NCI-H82 treated with DMSO at 0.1 percent for 48 hours (cell line): ENCODE measurements around the gene PRKAR1A.
"Not testable (repeated sequence)": the region's sequence is repeated elsewhere in the genome, so short reads cannot be mapped to it uniquely, and the experiment has no call there.

Source experiments
- DNase-seq: peaks from one replicate; lab custom pipeline; 2025; ENCODE audit not compliant: unreplicated experiment; lab: John Stamatoyannopoulos, UW

The PRKAR1A gene

DNA sequence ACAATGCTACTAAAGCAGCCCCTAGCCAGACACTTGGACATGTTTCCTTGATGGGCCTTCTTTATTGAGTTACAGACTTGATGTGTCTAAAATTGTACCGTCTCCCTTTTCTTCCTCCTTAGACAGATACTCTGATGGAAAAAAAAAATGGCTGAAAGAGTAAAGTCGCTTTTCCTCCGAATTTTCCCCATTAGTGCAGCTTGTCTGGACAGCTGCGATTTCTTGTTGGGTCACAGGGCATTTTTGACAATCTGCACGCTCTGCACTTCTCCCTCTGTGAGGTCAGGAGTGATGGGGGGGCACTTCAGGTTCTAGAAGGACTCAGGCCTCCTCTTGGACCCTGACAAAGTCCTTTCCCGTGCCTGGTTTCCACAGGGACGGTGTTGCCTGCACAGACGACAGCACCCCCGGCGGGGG is 968 bp upstream of the PRKAR1A start:
- no peak for DNase-seq

DNA sequence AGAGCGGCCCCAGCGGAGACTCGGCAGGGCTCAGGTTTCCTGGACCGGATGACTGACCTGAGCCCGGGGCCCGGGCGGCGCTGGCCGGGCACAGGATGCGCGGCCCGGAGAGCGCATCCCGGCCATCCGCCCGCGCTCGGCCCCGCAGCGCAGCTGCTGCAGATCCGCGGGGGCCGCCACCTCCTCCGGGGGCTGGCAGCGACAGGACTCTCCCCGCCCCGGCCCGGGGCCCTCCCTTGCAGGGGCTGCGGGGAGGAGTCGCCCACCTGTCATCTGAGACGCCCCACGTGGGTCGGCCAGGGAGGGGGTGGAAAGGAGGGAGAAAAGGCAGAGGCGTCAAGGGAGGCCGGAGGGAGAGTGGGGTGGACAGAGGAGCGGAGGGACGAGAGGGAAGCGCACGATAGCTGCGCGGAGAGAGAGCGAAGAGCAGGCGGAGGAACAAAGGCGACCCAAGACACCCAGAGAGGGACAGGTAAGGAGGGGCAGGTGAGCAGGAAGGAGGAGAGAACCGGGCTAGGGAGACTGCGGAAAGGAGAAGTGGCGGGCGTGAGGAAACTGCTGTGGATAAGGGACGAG is 471 bp upstream of the PRKAR1A start:
- peak; percentile 64 for DNase-seq

DNA sequence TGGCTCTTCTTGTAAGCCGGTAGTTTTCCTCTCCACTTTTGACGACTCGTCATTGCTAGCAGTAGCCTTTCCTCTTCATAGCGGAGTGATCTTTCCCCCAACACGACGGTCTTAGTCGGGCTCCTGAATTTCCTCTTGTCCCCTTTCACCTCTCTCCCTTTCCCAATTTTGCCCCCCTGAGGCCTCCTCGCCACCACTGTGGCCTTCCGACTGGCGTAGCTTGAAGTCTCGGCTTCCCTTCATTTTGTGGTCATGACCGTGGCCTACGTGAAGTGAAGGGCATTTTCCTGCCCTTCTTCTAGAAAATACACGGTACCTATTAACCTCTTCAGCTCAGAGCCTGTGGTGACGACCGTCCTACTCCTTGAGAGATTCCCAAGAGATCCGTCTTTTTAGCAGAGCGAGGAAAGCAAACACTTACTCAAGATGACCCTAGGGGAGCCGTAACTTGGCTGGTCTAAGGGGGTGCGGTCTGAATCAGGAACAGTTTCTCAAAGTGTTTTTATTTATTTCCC is 787 bp downstream of the PRKAR1A start:
- peak; percentile 7 for DNase-seq

DNA sequence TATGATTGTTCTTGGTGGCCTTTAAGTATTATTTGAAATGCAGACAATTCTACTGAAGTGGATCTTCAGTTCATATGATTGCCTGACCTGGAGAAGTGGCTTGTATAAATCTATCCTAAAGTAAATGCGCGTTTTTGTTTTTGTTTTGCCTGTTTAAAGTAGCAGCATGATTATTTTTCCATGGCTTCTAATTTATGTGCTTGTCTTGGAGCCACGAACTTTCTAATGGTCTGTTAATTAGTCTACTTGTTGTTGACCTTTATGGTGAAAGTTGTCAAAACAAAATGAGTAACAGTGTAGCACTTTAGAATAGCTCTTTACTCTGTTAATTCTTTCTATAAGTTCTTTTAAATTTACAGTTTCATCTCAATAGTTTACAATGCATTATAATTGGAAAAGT is 1.7 kb downstream of the PRKAR1A start:
- no peak for DNase-seq

DNA sequence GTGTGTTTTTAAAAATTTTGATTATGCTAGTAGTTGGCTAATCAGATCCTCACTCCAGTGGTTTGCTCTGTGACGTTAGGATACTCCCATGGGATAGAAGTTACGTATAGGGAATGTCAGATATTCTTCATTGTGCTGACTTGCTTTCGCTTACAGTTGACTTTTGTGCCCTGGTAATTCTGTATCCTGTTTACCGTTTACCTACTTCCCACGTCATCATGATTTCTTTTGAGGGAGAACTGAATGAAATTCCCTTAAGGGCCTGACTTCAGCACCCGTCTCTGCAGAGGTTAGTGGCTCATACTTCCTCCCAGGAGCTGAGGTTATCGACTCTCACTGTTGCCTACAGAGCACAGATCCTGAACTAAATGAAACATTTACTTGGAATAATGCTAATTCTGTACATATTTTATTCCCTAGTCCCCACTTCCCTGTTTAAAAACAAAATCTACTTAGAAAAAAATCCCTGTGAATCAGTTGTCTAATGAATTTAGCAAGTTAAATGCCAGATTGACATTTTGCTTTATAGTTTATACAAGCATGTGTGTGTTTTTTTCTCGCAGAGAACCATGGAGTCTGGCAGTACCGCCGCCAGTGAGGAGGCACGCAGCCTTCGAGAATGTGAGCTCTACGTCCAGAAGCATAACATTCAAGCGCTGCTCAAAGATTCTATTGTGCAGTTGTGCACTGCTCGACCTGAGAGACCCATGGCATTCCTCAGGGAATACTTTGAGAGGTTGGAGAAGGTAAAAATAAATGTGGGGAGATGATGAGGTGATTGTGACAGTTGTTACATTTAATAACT is 2.8 kb downstream of the PRKAR1A start:
- no peak for DNase-seq

DNA sequence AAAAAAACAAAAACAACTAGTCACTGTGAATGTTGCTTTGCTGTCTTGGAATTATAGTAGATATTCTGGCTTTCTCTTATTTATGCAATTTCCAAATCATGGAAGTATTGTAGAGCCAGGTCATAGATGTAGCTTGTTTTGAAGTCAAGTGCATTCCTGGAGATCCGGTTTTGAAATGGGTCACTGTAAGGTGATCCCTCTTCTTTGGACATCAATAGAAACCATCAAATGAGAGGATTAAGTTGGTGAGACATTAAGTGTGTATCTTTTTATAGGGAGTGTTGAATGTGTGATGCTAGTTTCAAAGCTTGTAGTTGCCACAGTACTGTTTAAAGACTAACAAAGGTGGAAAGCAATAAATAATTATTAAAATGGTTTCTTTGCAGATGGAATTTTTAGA is 4.5 kb downstream of the PRKAR1A start:
- DNase-seq: no peak

DNA sequence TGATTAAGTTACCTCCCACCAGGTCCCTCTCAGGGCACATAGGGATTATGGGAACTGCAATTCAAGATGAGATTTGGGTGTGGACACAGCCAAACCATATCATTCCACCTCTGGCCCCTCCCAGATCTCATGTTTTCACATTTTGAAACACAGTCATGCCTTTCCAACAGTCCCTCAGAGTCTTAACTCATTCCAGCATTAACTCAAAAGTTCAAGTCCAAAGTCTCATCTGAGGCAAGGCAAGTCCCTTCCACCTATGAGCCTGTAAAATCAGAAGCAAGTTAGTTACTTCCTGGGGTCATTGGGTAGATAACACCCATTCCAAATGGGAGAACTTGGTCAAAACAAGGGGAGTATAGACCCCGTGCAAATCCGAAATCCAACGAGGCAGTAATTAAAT is 5.4 kb downstream of the PRKAR1A start:
- DNase-seq: not testable (repeated sequence)

DNA sequence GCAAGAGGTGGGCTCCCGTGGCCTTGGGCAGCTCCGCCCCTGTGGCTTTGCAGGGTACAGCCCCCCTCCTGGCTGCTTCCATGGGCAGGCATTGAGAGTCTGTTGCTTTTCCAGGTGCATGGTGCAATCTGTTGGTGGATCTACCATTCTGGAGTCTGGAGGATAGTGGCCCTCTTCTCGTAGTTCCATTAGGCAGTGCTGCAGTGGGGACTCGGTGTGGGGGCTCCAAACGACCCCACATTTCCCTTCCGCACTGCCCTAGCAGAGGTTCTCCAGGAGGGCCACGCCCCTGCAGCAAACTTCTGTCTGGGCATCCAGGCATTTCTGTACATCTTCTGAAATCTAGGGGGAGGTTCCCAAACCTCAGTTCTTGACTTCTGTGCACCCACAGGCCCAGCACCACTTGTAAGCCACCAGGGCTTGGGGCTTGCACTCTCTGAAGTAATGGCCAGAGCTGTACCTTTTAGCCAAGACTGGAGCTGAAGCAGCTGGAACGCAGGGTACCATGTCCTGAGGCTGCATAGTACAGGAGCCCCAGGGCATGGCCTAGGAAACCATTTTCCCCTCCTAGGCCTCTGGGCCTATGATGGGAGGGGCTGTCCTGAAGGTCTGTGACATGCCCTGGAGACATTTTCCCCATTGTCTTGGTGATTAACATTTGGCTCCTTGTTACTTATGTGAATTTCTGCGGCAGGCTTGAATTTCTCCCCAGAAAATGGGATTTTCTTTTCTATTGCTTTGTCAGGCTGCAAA is 6.0 kb downstream of the PRKAR1A start:
- DNase-seq: no peak

DNA sequence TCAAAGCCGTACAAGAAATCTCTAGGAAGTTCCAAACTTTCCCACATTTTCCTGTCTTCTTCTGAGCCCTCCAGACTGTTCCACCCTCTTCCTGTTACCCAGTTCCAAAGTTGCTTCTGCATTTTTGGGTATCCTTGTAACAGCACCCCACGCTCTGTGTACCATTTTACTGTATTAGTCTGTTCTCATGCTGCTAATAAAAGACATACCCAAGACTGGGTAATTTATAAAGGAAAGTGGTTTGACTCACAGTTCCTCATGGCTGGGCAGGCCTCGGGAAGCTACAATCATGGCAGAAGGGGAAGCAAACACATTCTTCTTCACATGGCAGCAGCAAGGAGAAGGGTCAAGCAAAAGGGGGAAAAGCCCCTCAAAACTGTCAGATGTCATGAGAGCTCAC is 6.8 kb downstream of the PRKAR1A start:
- DNase-seq: not testable (repeated sequence)

DNA sequence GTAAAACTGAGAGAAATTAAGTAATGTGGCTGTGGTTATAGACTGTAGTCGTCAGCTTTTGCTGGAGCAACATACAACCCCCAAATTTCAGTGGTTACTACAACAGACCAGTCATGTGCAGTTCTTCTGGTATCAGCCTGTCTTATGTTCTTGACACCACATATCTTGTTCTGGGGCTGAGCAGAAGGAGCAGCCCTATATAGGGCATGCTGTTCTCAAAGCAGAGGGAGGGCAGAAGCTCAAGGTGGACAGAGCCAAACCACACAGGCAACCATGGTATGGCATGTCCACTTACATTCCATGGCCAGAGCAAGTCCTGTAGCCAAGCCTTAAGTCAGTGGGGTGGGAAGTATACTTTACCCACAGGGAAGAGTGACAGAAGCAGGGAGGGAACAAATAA is 7.7 kb downstream of the PRKAR1A start:
- no peak for DNase-seq

DNA sequence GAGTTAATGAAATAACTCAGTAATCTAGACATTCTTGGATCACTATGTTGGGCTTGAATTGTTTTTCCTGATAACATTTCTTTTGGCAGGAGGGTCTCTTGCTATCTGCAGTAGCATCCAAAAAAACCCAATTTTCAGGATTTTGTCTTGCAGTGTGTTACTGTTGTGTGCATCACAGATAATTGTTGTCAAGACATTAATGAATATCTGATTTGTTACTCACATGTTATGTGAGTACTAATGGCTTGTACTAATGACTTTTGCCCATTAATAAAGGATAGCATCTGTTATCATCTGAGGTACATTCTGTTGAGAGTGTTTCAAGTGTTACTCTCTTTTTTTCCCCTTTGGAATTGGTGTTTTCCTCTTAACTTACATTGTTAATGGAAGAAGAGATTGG is 10.0 kb downstream of the PRKAR1A start:
- no peak for DNase-seq

DNA sequence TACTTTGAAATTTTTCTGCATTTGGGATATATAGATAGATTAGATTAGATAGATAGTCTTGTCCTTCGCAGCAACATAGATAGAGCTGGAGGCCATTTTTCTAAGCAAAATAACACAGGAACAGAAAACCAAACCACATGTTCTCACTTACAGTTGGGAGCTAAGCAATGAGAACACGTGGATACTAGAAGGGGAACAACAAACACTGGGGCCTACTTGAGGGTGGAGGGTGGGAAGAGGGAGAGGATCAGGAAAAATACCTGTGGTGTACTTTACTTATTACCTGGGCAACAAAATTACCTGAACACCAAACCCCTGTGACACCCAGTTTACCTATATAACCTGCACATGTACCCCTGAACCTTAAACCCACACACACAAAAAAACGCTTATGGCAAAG is 14.3 kb downstream of the PRKAR1A start:
- no peak for DNase-seq

DNA sequence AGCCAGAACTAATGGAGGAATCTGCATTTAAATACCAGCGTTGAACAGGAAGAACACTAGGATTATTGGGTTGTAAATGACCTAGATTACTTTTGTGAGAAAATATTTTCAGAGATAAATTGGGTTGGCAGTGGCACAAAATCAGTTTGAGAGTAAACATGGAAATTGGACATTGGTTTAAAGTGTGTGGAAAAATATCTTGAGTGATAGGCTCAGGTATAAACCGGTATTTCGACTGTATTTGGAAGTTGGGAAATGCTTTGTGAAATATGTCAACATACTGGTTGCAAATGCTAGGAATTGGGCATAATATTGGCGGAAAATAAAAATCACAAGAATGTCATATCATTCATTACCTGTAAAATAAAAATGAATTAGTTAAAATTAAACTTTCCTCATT is 15.1 kb downstream of the PRKAR1A start:
- DNase-seq: no peak

DNA sequence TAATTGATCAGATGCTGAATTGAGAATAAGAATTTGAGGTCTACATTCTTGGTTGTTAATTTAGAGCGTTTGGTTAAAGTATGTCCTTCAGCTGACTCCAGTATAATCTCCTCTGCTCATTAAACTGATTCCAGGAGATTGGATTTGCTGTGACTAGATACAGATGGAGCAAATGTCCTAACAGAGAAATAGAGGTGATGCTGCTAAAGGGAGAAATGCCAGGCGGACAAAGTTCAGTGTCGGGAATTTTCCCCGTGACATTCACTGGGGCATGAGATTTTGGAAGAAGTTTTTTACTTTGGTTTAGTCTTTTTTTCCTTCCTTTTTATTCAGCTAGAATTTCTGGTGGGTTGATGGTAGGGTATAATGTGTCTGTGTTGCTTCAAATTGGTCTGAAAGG is 19.0 kb downstream of the PRKAR1A start:
- no peak for DNase-seq

DNA sequence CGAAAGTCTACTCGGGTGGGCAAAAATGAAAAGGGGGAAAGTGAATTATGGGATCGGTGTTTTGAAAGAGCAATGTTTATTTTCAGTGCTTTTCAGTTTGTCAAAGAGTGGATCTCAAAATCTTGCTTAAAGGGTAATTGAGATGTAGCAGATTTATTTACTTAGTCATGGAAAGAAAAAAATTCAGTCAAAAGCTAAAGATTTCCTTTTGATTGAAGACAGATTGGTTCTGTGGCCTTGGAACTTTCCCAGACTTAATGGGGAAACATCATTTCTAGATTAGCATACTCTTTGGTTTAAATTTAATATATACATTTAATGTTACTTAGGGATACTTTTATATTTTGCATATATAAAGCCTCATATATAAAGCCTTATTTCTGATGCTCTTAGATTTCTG is 20.6 kb downstream of the PRKAR1A start:
- no peak for DNase-seq

DNA sequence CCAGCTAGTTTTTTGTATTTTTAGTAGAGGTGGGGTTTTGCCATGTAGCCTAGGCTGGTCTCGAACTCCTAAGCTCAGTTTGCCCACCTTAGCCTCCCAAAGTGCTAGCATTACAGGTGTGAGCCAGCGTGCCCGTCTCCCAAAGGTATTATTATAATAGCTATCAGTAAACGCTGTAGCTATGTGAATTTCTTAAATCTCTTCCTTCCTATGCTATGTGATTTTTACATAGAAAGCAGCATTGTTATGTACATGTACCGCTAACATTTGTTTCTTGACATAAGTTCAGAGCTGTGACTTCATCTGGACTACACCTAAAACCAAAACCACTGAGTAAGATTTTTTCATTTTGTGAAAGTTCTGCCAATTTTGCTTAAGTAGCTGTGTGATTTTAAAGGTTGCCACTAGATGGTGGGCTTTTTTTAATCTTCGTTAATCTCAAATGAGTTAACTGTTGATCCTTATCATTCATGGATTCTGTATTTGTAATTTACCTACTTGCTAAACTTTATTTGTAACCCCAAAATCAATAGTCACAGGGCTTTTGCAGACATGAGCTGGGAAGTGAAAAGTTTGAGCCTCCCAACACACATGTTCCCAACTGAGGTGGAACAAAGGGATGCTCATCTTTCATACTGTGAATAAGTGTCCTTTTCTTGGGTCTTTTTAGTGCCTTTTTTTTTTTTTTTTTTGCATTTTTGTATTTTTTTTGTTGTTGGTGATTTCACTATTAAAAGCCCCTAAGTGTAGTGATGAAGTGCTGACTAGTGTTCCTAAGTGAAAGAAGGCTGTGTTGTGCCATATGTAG is 21.9 kb downstream of the PRKAR1A start:
- no peak for DNase-seq

DNA sequence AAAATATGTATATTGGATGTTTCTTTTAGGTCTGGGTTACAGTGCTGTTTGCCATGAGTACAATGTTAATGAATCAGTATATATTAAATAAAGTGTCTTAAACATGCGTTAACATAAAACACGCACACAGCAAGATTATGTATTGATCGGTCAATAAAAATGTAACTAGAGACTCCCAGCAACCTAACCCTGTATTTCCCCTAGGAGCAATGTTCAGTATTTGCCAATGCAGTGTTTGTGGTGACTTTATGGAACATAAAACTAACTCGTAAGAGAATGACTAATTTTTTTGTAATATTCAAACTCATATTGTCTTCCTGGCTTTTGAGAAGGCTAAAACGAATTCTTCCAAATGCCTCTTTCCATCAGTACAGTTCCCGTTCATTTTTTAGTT is 22.5 kb downstream of the PRKAR1A start:
- no peak for DNase-seq

DNA sequence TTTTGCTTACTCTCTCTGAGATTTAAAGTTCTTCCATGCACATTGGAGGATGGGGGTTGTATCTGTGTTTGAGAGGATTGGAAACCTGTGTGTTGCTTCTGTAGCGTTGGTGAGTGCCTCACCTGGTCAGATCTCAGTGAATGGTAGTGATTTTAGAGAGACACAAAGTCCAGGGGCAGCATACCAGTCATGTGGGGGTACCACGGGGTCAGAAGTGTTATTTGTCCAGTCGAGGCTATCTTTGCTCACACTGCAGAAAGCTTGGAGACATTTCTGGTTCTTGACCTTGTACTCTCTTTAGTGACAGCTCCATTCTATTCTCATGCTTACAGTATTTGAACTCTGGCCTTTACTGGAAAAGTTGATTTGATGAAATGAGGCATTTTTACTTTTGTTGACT is 23.7 kb downstream of the PRKAR1A start:
- no peak for DNase-seq

DNA sequence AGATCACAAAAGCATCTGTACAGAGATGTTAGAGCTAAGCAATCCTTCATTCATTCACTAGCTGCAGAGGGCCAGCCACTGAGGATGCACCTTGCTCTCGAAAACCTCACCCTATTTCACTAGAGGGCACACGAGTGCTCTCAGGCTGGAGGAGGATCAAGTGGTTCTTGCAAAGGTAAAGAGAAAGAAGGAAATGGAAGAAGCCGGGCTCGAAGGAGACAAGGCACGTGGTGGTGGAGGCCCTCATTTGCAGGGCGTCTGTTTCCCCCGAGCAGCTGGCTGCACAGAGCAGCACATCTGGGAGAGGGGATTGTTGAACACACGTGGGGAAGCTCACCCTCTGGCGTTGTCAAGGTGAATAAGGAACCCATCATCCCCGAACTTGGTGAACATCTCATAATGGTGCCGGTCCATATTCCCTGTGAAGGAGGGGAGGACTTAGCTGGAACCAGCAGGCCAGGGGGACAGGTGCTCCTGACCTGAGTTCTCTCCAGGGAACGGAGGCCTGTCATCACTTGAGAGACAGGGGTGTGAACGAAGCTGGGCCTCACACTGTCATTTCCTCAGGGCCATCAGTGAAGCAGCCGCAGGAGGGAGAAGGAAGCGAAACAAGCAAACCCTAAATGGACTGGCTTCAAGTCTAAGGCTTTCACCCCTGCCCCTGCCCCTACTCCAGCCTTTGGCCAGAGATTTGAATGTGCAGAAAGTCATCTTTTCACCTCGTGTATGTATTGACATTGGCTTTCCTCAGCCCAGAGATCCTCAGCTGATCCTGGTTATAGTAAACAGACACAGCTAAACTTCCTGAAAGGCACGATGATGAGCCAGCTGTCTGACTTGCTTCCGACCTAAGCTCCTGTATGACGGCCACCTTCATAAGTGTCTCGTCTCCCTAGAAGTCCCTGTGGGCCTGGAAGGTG is 27.6 kb downstream of the PRKAR1A start:
- no peak for DNase-seq

DNA sequence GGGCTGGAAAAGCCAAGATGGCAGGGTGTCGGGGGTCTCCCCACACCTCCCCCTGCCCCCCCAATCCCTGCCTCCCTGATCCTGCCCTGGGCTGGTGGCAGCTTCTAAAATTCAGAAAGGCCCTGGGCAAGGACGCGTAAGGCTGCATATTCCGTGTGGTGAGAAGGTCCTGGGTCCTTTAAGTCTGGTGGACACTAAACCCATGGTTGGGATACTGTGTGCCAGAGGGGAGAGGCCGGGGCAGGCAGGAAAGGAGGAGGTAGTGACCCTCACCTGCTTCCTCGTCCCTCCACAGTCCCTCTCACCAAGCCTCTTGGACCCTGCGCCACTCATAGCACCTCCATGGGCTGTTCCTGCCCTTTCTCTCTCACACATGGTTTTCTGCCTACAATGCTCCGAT is 28.8 kb downstream of the PRKAR1A start:
- no peak for DNase-seq
